GM23338 (cell line): ENCODE results near the gene CACNB2. TPM values are rescaled to one million over a fixed set of nuclear protein-coding genes. Genes with fewer than 3 reads are reported as not detected.
A peak's percentile ranks its signal among the peaks of the same experiment; 100 is the strongest.

Source experiments
- ATAC-seq: fragments of 200-7000 bp; cut with Tn5 transposase; 3 replicates; pipeline ENCODE4 v1.9.1; 2020
- DNase-seq: peaks from one replicate; pipeline ENCODE4 v3.0.0-alpha.2; 2015; ENCODE audit warnings: low spot score
- H2AFZ ChIP-seq: fragments of 200-600 bp; sonication (generic); 2 replicates; pipeline ENCODE4 v1.8.0; 2016; ENCODE audit warnings: antibody characterized with exemption, mild to moderate bottlenecking, moderate library complexity
- H3F3A ChIP-seq: fragments of 200-600 bp; sonication (generic); replicated peaks from 2 replicates; pipeline ENCODE4 v1.8.0; 2017; ENCODE audit warnings: antibody characterized with exemption, mixed run types, low read depth
- H3K27ac ChIP-seq: fragments of 200-600 bp; sonication (generic); 2 replicates; pipeline ENCODE4 v1.6.1; 2016; ENCODE audit warnings: low read depth
- H3K27me3 ChIP-seq: fragments of 200-600 bp; sonication (generic); 2 replicates; pipeline ENCODE4 v1.8.0; 2016; ENCODE audit warnings: mild to moderate bottlenecking, mixed run types, moderate library complexity; ENCODE audit not compliant: insufficient read depth
- H3K36me3 ChIP-seq: fragments of 200-600 bp; sonication (generic); 2 replicates; pipeline ENCODE4 v1.8.0; 2016; ENCODE audit warnings: mild to moderate bottlenecking; ENCODE audit not compliant: insufficient read depth
- H3K4me1 ChIP-seq: fragments of 200-600 bp; sonication (generic); 2 replicates; pipeline ENCODE4 v1.8.0; 2016; ENCODE audit warnings: mild to moderate bottlenecking, moderate library complexity; ENCODE audit not compliant: insufficient read depth
- H3K4me2 ChIP-seq: fragments of 200-600 bp; sonication (generic); 2 replicates; pipeline ENCODE4 v1.7.1; 2017; ENCODE audit warnings: mixed run types
- H3K4me3 ChIP-seq: fragments of 200-600 bp; sonication (generic); 2 replicates; pipeline ENCODE4 v1.6.1; 2016; ENCODE audit warnings: mixed run types
- H3K79me2 ChIP-seq: fragments of 200-600 bp; sonication (generic); replicated peaks from 2 replicates; pipeline ENCODE4 v1.8.0; 2017; ENCODE audit warnings: mild to moderate bottlenecking; ENCODE audit not compliant: insufficient read depth
- H3K9me2 ChIP-seq: fragments of 200-600 bp; sonication (generic); 2 replicates; pipeline ENCODE4 v1.8.0; 2017; ENCODE audit not compliant: insufficient read depth
- H4K20me1 ChIP-seq: fragments of 200-600 bp; sonication (generic); replicated peaks from 2 replicates; pipeline ENCODE4 v1.8.0; 2017; ENCODE audit warnings: mild to moderate bottlenecking; ENCODE audit not compliant: insufficient read depth
- H3K27ac Mint-ChIP-seq: 2 replicates; pipeline ENCODE4 v1.8.0; 2020; ENCODE audit warnings: inconsistent platforms, mild to moderate bottlenecking, moderate library complexity, mixed read lengths
- H3K27me3 Mint-ChIP-seq: 3 replicates; pipeline ENCODE4 v1.8.0; 2022; ENCODE audit warnings: low read depth, mild to moderate bottlenecking, moderate library complexity, mixed read lengths, inconsistent platforms; ENCODE audit not compliant: insufficient read depth, poor library complexity
- H3K36me3 Mint-ChIP-seq: 3 replicates; pipeline ENCODE4 v1.8.0; 2021; ENCODE audit warnings: low read depth, mild to moderate bottlenecking, inconsistent platforms, moderate library complexity, mixed read lengths
- H3K4me1 Mint-ChIP-seq: 3 replicates; pipeline ENCODE4 v1.8.0; 2020; ENCODE audit warnings: mild to moderate bottlenecking, inconsistent platforms, mixed read lengths
- H3K4me3 Mint-ChIP-seq: 3 replicates; pipeline ENCODE4 v1.8.0; 2021; ENCODE audit warnings: moderate library complexity, mild to moderate bottlenecking, inconsistent platforms, mixed read lengths
- H3K9me3 Mint-ChIP-seq: 3 replicates; pipeline ENCODE4 v1.8.0; 2020; ENCODE audit warnings: moderate library complexity, mild to moderate bottlenecking, inconsistent platforms, mixed read lengths
- CTCF ChIP-seq, 2 experiments: fragments of 200-600 bp in 1 of 2; sonication (generic) in 1 of 2; conservative IDR thresholded peaks; 2 replicates each; pipeline versions ENCODE4 v1.5.1 to v1.6.1; 2016 to 2017; ENCODE audit warnings: antibody characterized with exemption in 2 of 2, low read depth in 2 of 2, mild to moderate bottlenecking in 2 of 2, moderate library complexity in 1 of 2
- ETS1 ChIP-seq: IDR thresholded peaks from 2 replicates; pipeline ENCODE4 v1.6.1; 2016; ENCODE audit warnings: antibody characterized with exemption
- EZH2 ChIP-seq: fragments of 200-600 bp; sonication (generic); IDR thresholded peaks from one replicate; pipeline ENCODE4 v1.8.0; 2017; ENCODE audit warnings: antibody characterized with exemption, mild to moderate bottlenecking, low read depth; ENCODE audit not compliant: unreplicated experiment
- EZH2phosphoT487 ChIP-seq: fragments of 200-600 bp; sonication (generic); IDR thresholded peaks from one replicate; pipeline ENCODE4 v1.8.1; 2018; ENCODE audit warnings: antibody characterized with exemption; ENCODE audit not compliant: unreplicated experiment
- JUNB ChIP-seq: IDR thresholded peaks from one replicate; pipeline ENCODE4 v1.6.1; 2016; ENCODE audit warnings: antibody characterized with exemption; ENCODE audit not compliant: unreplicated experiment
- NANOG ChIP-seq: IDR thresholded peaks from 2 replicates; pipeline ENCODE4 v1.6.1; 2016; ENCODE audit warnings: antibody characterized with exemption, borderline replicate concordance
- POLR2AphosphoS5 ChIP-seq: IDR thresholded peaks from 2 replicates; pipeline ENCODE4 v1.6.1; 2016; ENCODE audit warnings: antibody characterized with exemption, low read depth
- REST ChIP-seq: IDR thresholded peaks from one replicate; pipeline ENCODE4 v1.6.1; 2018; ENCODE audit warnings: antibody characterized with exemption; ENCODE audit not compliant: unreplicated experiment
- STAT1 ChIP-seq: IDR thresholded peaks from one replicate; pipeline ENCODE4 v1.6.1; 2016; ENCODE audit warnings: antibody characterized with exemption; ENCODE audit not compliant: unreplicated experiment
- ZNF114 ChIP-seq: fragments of 250-450 bp; sonication (Bioruptor Pico); IDR thresholded peaks from 2 replicates; pipeline ENCODE4 v1.5.0; 2020; ENCODE audit warnings: mild to moderate bottlenecking, moderate library complexity
- ZNF462 ChIP-seq: fragments of 250-450 bp; sonication (Bioruptor Pico); IDR thresholded peaks from 2 replicates; pipeline ENCODE4 v1.5.0; 2020; ENCODE audit warnings: mild to moderate bottlenecking, moderate library complexity
- polyA plus RNA-seq: library from polyadenylated mRNA; unstranded; fragments of >200 nt; fragmentation: Nextera tagmentation; extraction: Ambion mirVana; gene quantifications from 2 replicates; pipeline ENCODE4 v1.2.1, GENCODE V29; 2016
- total RNA-seq: library from RNA; depleted of rRNA; stranded (reverse); fragments of >200 nt; shearing (Covaris generic); gene quantifications from 2 replicates; pipeline ENCODE4 v1.2.3, GENCODE V29; 2014

Gene CACNB2
- total and polyA plus RNA-seq, 2 experiments from 2014 or later: 5.0 to 5.9 TPM

GRCh38 chr10:18294633-18295032, 154.4 kb downstream of the CACNB2 start (continued):
- no peak for TF ChIP-seq ETS1
- TF ChIP-seq ZNF114 (CRISPR knock-in tag): no peak
- no peak for TF ChIP-seq STAT1
- TF ChIP-seq NANOG: no peak
- no peak for TF ChIP-seq REST

GRCh38 chr10:18297659-18298058, 157.4 kb downstream of the CACNB2 start:
- ATAC-seq: no peak
- no peaks in the 10 kb centered on the region for H3K36me3 Mint-ChIP-seq

More at GRCh38 chr10:18297659-18298058, 157.4 kb downstream of the CACNB2 start:
- Histone ChIP-seq H3K27ac (no peak overlapping the region), H2AFZ (no peak overlapping the region), H3K4me2 (no peak overlapping the region), H3K27me3 (no peaks in the 10 kb centered on the region), H3K79me2 (no peaks in the 10 kb centered on the region), H3K4me3 (no peak overlapping the region), H3F3A (no peaks in the 10 kb centered on the region), H3K4me1 (no peaks in the 10 kb centered on the region), H4K20me1 (no peaks in the 10 kb centered on the region), H3K36me3 (no peaks in the 10 kb centered on the region), H3K9me2 (0 out of 2 replicates have a peak, but pooled peaks cover 5% of the 10 kb centered on the region)
- peak overlapping the region; percentile 11; the same call in 1 of the 2 replicates for H3K27ac Mint-ChIP-seq
- no peak for DNase-seq
- H3K4me3 Mint-ChIP-seq: no peak overlapping the region
- H3K9me3 Mint-ChIP-seq: no peaks in the 10 kb centered on the region
- peaks cover 4% of the 10 kb centered on the region for H3K27me3 Mint-ChIP-seq
- H3K4me1 Mint-ChIP-seq: peaks cover 8% of the 10 kb centered on the region; the same call in 2 of the 3 replicates
- TF ChIP-seq EZH2: no peak
- TF ChIP-seq JUNB: no peak
- no peak for TF ChIP-seq EZH2phosphoT487
- TF ChIP-seq POLR2AphosphoS5: no peak
- TF ChIP-seq CTCF (conservative IDR thresholded peaks at IDR 0.05; ENCODE audit: low read depth in 2 of 2): no peak
- TF ChIP-seq ZNF462 (CRISPR knock-in tag): no peak
